ENCODE results near the gene FGF13.

FGF13 gene

DNA sequence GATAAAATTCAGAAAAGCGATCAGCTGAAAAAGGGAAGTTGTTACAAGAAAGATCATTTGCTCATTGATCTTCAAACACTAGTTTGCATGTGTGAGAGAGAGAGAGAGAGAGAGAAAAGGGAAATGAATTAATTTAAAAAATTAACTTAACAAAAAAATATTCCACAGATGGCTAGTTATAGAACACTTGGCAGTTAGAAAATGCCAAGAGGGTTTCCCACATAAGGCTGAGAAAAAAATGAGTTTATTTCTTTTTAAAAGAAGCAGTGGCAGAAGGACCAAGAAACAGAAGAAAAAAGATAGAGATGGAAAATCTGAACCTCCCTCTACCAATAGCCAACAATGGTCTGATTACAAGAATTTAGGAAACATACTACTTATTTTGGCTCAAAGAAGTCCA is 47.1 kb downstream of the FGF13 start:
- no peak for DNase-seq (ENCODE audit: low read depth in 2 of 3, low spot score in 1 of 3)

DNA sequence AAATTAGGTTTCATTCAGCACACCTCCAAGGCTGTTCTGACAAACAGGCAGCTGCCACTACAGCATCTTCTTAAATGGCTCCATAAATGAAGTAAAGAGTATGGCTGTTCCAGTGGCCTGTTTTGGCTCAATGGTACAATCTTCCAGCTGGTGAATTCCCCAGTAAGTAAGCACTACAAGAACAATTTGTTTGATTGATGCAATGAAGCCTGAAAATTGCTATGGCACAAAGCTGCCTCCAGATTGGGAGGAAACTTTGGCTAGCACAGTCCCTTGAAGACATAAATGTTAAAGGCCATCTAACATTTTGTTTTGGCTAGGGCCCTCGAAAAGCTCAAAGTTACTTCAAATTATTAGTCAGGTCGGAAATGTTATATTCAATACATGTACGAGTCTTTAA is 47.5 kb downstream of the FGF13 start:
- DNase-seq (ENCODE audit: low read depth in 2 of 3, low spot score in 1 of 3): no peak

DNA sequence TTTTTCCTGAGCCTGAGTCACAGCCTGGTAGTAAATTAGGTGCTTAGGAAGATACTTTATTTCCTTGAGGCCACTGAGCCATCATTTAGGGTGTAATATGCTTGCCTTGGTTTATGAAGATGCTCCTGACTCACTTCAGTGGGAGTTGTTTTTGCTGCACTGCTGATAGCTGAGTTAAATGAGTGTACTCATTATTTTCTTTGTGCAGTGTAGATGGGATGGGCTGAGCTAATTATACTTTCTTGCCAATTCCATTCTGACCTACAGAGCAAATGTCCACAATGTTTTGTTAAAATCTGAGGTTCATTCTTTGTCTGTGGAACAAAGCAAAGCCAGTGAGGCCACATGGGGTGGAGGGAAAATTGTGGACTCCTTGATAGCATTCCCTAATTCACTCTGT is 60.0 kb downstream of the FGF13 start:
- no peak for DNase-seq (ENCODE audit: low read depth in 2 of 3, low spot score in 1 of 3)

DNA sequence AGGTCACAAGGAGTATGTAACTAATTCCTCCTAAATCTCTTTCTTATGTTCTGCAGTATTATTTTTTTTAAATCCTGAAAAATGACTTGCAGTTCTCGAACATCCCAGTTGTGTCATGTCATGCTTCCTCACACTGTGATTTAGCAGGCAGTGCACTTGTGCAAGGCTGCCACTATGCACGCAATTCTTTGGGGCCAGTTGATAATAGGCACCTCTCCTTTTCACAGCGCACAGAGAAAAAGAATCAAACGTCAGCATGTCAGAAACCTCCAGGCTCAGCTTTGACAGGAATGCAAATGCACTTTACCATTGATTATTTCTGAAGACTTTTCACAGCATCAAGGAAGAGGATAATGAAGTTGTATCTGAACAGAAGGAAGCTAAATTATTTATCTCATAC is 62.9 kb downstream of the FGF13 start:
- DNase-seq (ENCODE audit: low read depth in 2 of 3, low spot score in 1 of 3): no peak

DNA sequence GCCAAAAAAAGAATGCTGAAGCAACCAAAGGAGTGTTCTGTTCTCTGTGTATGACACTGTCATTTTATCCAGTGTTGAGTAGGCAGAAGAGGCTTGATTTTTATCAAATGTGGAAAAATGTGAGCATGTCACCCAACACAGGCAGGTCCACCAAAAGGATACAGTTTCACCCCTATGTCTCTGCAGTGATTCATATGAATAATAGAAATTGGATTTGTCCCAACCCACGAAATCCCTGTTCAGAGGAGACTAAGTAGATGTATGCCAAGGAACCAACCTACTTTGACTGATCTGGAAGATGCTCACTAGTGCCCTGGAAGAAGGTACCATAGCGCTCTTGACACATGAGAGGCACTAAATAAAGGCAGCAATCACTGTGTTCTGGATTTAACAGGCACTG is 72.5 kb downstream of the FGF13 start:
- no peak for DNase-seq (ENCODE audit: low read depth in 2 of 3, low spot score in 1 of 3)

Data from stimulated activated CD4-positive, alpha-beta T cell treated with anti-CD3 and anti-CD28 coated beads, Interleukin-12 subunit alpha, Interleukin-12 subunit beta, amount 100 ng/mL, for 48 hours (primary cell).